NB4 (cell line): Measurements from ENCODE around the gene EMC6.

Experiments
- DNase-seq: peaks from one replicate; pipeline ENCODE4 v3.0.0; 2010; ENCODE audit warnings: low read depth
- H3K4me3 ChIP-seq: one replicate; pipeline ENCODE4 v1.5.1; 2011; ENCODE audit warnings: mild to moderate bottlenecking, low read depth, low read length, moderate library complexity
- CTCF ChIP-seq: IDR thresholded peaks from one replicate; pipeline ENCODE4 v1.5.1; 2012; ENCODE audit warnings: low read depth, low read length
- MAX ChIP-seq: IDR thresholded peaks from 2 replicates; pipeline ENCODE4 v1.6.1; 2011; ENCODE audit warnings: low read depth, low read length
- MYC ChIP-seq: IDR thresholded peaks from 2 replicates; pipeline ENCODE4 v1.6.1; 2011; ENCODE audit warnings: low read depth, low read length
- POLR2A ChIP-seq: IDR thresholded peaks from 2 replicates; pipeline ENCODE4 v1.6.1; 2011; ENCODE audit warnings: mild to moderate bottlenecking; ENCODE audit not compliant: insufficient read length; ENCODE audit errors: extremely low read depth

Gene EMC6

GRCh38 chr17:3668279-3669084 lies at the start of gene EMC6, which contains the start of gene TAX1BP3:
EMC6 (plus strand) TSS chr17:3668812; CDS start chr17:3669147, 335 bp downstream.
TAX1BP3 (minus strand) TSS chr17:3668578; CDS start chr17:3668526, 52 bp downstream.
- peak within 1 kb of the TSS; percentile 80 for H3K4me3 ChIP-seq
- TF ChIP-seq MAX (peak; percentile 27), MYC (no peak), POLR2A (peak; percentile 84)
- peak; percentile 93 for DNase-seq

- TF ChIP-seq CTCF (no peak), MYC (no peak), POLR2A (no peak), MAX (no peak)
- no peak for DNase-seq
- no peak overlapping the region for H3K4me3 ChIP-seq
These were observed 47.4 kb upstream of the EMC6 start for GRCh38 chr17:3621146-3621720.

GRCh38 chr17:3622977-3623594 lies 45.5 kb upstream of the EMC6 start:
- DNase-seq = no peak
- no peak for TF ChIP-seq MAX
- no peak for TF ChIP-seq POLR2A
- no peak for TF ChIP-seq MYC
- TF ChIP-seq CTCF = no peak
- no peak overlapping the region for H3K4me3 ChIP-seq

GRCh38 chr17:3626831-3627768 lies 41.5 kb upstream of the EMC6 start:
- DNase-seq = no peak
- no peak for TF ChIP-seq MYC
- no peak for TF ChIP-seq CTCF
- TF ChIP-seq POLR2A = no peak
- TF ChIP-seq MAX = no peak
- no peak overlapping the region for H3K4me3 ChIP-seq

GRCh38 chr17:3627769-3628167 lies 40.8 kb upstream of the EMC6 start:
- TF ChIP-seq MAX = no peak
- TF ChIP-seq MYC = no peak
- no peak for TF ChIP-seq POLR2A
- TF ChIP-seq CTCF = no peak
- H3K4me3 ChIP-seq = no peak overlapping the region
- no peak for DNase-seq

GRCh38 chr17:3630781-3631180 lies 37.8 kb upstream of the EMC6 start:
- TF ChIP-seq MAX (no peak), POLR2A (no peak), CTCF (no peak), MYC (no peak)
- DNase-seq = no peak
- H3K4me3 ChIP-seq = no peak overlapping the region
